Measurements from ENCODE around the gene TEAD1.

Gene TEAD1

GRCh38 chr11:12792590-12792989 is 118.4 kb downstream of the TEAD1 start:
- no peaks in the 10 kb centered on the region for H3F3A ChIP-seq (ENCODE audit: control insufficient read depth, insufficient read depth)

DNA sequence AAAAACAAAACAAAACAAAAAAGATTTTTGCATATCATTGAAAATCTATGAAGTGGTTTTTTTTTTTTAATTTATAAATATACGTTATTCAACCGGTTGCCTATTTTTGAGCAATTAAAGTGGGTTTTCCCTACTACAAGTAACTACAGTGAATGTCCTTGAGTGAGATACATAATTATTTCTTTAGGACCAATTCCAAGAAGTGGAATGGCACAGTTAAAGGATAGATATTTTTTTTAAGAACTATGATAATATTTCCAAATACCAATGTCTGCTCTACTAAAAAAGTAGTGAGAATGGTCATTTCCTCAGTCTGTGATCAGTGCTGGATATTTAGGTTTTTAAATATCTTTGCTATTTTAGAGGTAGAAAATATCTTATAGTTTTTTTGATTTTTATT is 118.8 kb downstream of the TEAD1 start:
- Histone ChIP-seq H3K27ac (ENCODE audit: low read depth, low read length) (no peak overlapping the region), H3K9me3 (ENCODE audit: control insufficient read depth, insufficient read depth, low read length) (no peaks in the 10 kb centered on the region), H3F3A (ENCODE audit: control insufficient read depth, insufficient read depth) (no peaks in the 10 kb centered on the region), H3K4me3 (ENCODE audit: low read length) (no peak overlapping the region), H3K9me2 (replicated peaks; ENCODE audit: control insufficient read depth, low read length) (no peaks in the 10 kb centered on the region), H4K20me1 (ENCODE audit: control insufficient read depth, insufficient read depth, low read depth, low read length) (no peaks in the 10 kb centered on the region), H3K27me3 (ENCODE audit: control insufficient read depth, low read length) (no peaks in the 10 kb centered on the region), H3K4me1 (ENCODE audit: control insufficient read depth, low read length) (no peaks in the 10 kb centered on the region), H3K79me2 (ENCODE audit: control insufficient read depth, low read length) (no peaks in the 10 kb centered on the region), H3K4me2 (ENCODE audit: low read length) (no peak overlapping the region), H3K36me3 (ENCODE audit: control insufficient read depth, low read length) (no peaks in the 10 kb centered on the region)
- TF ChIP-seq EZH2phosphoT487 (IDR thresholded peaks at IDR 0.05; ENCODE audit: borderline replicate concordance, low read length), result no peak
- TF ChIP-seq CTCF (IDR thresholded peaks at IDR 0.05; ENCODE audit: low read depth, low read length, poor library complexity, severe bottlenecking), result no peak

More at GRCh38 chr11:12792590-12792989, 118.4 kb downstream of the TEAD1 start:
- Histone ChIP-seq H3K4me3 (ENCODE audit: low read length) (no peak overlapping the region), H3K9me2 (replicated peaks; ENCODE audit: control insufficient read depth, low read length) (no peaks in the 10 kb centered on the region), H3K9me3 (ENCODE audit: control insufficient read depth, insufficient read depth, low read length) (no peaks in the 10 kb centered on the region), H3K36me3 (ENCODE audit: control insufficient read depth, low read length) (no peaks in the 10 kb centered on the region), H3K4me2 (ENCODE audit: low read length) (no peak overlapping the region), H4K20me1 (ENCODE audit: control insufficient read depth, insufficient read depth, low read depth, low read length) (no peaks in the 10 kb centered on the region), H3K4me1 (ENCODE audit: control insufficient read depth, low read length) (no peaks in the 10 kb centered on the region), H3K79me2 (ENCODE audit: control insufficient read depth, low read length) (no peaks in the 10 kb centered on the region), H3K27ac (ENCODE audit: low read depth, low read length) (no peak overlapping the region), H3K27me3 (ENCODE audit: control insufficient read depth, low read length) (no peaks in the 10 kb centered on the region)
- no peak for TF ChIP-seq EZH2phosphoT487 (IDR thresholded peaks at IDR 0.05; ENCODE audit: borderline replicate concordance, low read length)
- no peak for TF ChIP-seq CTCF (IDR thresholded peaks at IDR 0.05; ENCODE audit: low read depth, low read length, poor library complexity, severe bottlenecking)

DNA sequence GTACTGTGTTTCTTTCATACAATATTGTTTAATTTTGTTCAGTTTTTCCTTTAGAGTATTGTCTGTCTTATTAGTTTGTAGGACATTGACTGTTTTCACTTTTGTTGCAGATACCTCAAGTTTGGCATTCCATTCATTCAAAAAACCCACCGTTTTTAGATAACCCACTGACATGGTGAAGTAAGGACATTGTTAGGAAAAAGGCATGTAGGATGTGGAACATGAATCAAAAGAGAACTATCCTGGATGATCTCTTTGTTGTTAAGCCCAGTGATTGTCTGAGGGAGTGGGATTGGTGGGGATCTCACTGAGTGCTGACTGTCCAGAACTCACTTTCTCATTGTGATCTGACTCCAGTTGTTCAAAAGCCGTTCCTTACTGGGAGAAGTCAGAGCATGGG is 119.3 kb downstream of the TEAD1 start:
- no peak overlapping the region for H3K27ac ChIP-seq (ENCODE audit: low read depth, low read length)
- H3K27me3 ChIP-seq (ENCODE audit: control insufficient read depth, low read length), result no peaks in the 10 kb centered on the region
- H3K4me1 ChIP-seq (ENCODE audit: control insufficient read depth, low read length), result no peaks in the 10 kb centered on the region
- H3K36me3 ChIP-seq (ENCODE audit: control insufficient read depth, low read length), result no peaks in the 10 kb centered on the region
- H3K79me2 ChIP-seq (ENCODE audit: control insufficient read depth, low read length), result no peaks in the 10 kb centered on the region
- no peaks in the 10 kb centered on the region for H4K20me1 ChIP-seq (ENCODE audit: control insufficient read depth, insufficient read depth, low read depth, low read length)
- no peaks in the 10 kb centered on the region for H3K9me2 ChIP-seq (replicated peaks; ENCODE audit: control insufficient read depth, low read length)
- no peaks in the 10 kb centered on the region for H3K9me3 ChIP-seq (ENCODE audit: control insufficient read depth, insufficient read depth, low read length)
- H3K4me2 ChIP-seq (ENCODE audit: low read length), result no peak overlapping the region
- no peaks in the 10 kb centered on the region for H3F3A ChIP-seq (ENCODE audit: control insufficient read depth, insufficient read depth)
- H3K4me3 ChIP-seq (ENCODE audit: low read length), result no peak overlapping the region
- TF ChIP-seq CTCF (IDR thresholded peaks at IDR 0.05; ENCODE audit: low read depth, low read length, poor library complexity, severe bottlenecking) (no peak), EZH2phosphoT487 (IDR thresholded peaks at IDR 0.05; ENCODE audit: borderline replicate concordance, low read length) (no peak)
